HG03159 (cell line): ENCODE results near the gene CD200R1L.

Experiments used
- ATAC-seq: cut with Tn5 transposase; IDR thresholded peaks from one replicate; pipeline ENCODE4 v1.9.1; 2021; ENCODE audit warnings: mild to moderate bottlenecking, moderate library complexity; ENCODE audit not compliant: unreplicated experiment

The CD200R1L gene

GRCh38 chr3:112793326-112794081 lies 53.2 kb downstream of the CD200R1L start:
- ATAC-seq, result no peak

- ATAC-seq, result no peak
Measured at GRCh38 chr3:112791736-112792135, 54.9 kb downstream of the CD200R1L start.

- ATAC-seq, result no peak
Measured at GRCh38 chr3:112789787-112790186, 56.9 kb downstream of the CD200R1L start.

DNA sequence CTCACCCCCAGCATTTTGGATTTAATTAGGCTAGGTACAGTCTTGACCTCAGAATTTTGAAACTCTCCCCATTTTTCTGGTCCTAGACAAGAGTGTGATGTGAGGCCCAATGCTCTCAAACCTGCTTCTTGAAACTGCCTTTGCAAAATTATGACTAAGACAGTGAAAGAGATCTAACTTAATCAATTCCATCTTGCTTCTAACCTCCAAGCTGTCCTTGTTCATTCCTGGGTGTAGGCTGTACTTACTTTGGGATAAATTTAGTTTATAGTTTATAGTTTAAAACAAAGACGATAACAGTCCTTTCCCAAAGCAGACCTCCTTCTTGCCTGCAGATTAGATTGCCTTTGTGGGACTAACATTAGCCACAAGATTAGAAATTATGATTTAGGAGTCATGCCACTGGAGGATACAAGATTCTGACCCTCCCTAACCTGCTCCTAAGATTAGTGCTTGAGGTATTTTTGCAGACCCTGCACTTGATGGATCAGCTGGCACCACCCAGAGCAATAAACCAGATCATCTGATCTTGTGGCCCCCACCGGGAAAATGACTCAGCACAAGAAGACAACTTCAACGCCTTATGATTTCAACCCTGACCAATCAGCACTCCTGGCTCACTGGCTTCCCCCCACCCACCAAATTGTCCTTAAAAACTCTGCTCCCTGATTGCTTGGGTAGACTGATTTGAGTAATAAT lies 59.6 kb downstream of the CD200R1L start:
- no peak for ATAC-seq

DNA sequence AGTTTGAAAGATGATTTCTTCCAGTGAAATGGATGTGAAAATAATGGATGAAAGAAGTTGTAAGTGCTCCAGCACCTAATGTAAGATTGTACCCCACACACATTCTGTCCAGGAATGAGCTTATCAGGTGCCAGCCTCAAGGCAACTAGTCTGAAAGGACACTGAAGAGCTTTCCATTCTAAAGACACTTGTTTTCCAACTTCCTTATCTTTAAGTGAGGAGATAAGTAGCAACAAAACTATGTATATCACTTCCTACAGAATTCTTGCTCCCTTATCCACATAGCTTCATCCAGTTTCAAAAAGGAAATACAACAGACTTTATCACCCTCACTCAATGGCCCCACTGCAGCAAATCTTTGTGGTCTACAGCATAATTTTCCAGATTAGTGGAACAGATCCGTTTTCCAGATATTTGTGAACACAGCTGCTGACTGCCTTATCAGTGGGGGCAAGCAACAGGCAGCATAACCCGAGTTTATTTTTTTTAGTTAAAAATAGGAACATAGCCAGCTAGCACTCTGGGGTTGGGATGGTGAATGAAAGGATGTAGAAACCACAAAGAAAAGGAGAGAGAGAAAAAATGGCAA lies 60.6 kb downstream of the CD200R1L start:
- ATAC-seq, result no peak

DNA sequence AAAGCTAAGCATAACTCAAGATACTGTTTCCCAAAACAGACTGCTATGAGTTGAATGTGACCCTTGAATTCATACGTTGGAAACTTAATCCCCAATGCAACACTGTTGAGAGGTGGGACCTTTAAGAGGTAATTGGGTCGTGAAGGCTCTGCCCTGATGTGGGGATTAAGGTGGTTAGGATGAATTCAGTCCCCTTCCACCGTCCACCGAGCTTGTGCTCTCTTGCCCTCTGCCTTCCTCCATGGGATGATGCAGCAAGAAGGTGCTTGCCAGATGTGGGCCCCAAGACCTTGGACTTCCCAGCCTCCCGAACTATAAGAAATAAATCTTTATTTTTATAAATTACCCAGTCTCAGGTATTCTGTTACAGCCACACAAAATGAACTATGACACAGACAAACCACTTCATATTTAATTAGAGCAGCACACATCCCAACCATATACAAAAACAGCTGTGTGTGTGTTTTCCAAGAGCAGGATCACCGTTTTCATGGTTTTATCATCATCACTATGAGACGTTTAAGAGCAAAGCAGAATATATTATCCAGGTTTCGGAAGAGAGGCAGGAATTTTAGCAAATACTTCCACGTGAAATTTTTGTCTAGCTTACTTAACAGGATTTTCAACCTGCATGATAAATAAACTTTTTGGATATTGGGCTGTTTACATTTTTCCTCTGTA lies 61.2 kb downstream of the CD200R1L start:
- no peak for ATAC-seq

DNA sequence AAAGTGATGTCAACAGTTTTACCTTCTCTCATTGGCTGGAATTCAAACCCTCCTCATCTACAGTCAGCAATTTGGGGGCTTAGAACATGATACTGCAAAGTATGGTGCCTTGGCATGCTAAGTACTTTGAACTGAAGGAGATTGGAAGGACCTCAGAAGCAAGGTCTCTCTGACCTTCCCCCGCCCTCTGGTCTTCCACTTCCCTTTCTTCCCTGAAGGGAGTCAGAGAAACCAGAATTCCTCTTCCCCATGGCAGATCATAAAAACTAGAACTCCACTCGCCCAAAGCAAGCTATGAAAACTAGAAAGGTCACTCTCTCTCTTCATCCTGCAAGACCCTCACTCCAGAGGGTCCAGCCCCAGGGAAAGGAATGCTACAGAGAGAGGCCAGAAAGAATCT lies 64.2 kb downstream of the CD200R1L start:
- no peak for ATAC-seq

GRCh38 chr3:112781599-112781998 lies 65.1 kb downstream of the CD200R1L start:
- ATAC-seq, result no peak

DNA sequence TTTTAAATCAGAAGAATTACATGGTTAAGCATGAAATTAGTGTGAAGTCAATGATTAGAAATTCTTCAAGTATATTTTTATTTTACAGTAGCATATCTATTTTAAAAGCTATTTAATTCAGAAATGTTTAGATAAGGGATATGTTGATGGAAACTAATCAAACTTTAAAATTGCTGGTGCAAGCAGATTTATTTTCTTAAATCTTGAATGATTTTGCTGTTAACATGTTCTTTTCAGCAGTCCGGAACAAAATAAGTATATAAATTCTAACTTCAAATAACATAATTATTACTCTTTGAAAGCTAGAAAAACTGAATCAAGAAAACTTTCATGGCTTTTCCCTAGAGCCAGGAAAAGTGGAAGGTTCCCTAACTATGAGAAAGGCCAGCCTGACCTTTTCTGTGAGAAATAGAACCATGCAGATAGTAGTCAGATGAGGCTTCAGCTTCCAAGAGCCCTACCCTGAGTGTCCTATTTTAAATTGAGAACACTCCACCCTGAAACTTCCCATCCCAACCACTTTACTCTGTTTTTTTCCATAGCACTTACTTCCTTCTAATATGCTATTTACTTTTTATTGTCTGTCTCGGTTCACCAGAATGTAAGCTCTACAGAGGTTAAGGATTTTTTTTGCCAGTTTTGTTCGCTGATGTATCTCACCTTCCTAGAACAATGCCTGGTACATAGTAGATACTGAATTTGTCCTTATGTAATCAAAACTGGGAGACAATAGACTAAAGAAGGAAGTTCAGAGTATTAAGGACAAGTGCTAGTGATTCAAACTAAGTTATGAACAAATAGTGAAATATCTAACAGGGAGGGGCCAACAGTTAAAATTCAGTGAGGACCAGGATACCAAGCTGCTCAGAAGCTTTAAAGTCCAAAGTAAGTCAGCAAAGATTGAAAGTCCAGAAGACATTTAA lies 66.8 kb downstream of the CD200R1L start:
- ATAC-seq, result no peak

GRCh38 chr3:112779011-112779410 lies 67.7 kb downstream of the CD200R1L start:
- no peak for ATAC-seq

- no peak for ATAC-seq
Measured at GRCh38 chr3:112778353-112778948, 68.2 kb downstream of the CD200R1L start.

DNA sequence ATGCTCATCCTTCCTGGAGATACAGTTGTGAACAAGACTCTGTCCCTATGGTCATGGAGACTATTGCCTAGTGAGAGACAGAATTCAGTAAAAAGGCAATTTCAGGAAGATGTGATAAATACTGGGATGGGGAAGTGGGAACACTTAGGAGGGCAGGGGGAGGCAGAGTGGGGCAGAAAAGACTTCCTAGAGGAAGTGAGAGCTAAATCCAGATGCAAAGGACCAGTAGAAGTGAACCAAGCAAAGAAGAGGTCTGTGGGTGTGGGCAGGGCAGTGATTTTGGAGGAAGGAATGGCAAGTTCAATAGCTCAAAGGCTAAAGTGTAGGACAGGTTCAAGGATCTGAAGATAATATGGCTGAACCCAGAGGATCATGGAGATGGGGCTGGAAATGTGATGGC lies 68.9 kb downstream of the CD200R1L start:
- no peak for ATAC-seq

DNA sequence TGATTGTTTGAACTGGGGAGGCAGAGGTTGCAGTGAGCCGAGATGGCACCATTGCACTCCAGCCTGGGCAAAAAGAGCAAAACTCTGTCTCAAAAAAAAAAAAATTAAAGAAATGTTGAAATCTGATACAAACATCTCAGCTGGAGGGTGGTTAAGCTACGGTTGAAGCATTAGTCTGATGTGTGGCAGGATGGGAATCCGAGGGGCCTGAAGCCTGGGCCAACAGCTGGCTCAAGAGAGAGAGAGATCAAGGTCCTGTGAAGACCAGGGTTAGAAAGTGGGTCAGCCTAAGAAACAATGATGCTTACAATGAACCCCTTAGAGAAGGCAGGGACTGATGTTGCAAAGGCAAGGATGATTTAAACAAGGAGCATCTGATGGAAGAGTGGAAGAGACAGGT lies 69.8 kb downstream of the CD200R1L start:
- no peak for ATAC-seq

DNA sequence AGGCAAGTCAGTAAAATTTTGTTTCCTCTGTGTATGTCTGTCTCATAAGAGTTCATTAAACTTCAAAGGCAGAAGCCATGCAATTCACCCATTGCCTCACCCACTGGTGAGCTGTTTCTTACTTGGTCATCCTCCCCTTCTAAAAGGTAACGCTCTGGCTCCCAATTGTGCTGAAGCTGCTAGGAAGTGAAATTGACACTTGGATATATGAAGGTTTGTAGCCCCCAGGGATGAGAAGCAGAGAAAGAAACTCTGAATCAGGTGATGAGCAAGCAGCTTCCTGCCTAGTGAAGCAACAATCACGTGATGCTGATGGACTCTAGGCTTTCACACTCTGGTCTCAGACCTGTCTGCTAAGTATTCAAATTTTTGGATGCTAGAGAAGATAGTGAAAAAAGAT lies 70.7 kb downstream of the CD200R1L start:
- no peak for ATAC-seq

GRCh38 chr3:112775011-112775742 lies 71.5 kb downstream of the CD200R1L start:
- no peak for ATAC-seq

GRCh38 chr3:112774293-112774926 lies 72.3 kb downstream of the CD200R1L start:
- no peak for ATAC-seq

DNA sequence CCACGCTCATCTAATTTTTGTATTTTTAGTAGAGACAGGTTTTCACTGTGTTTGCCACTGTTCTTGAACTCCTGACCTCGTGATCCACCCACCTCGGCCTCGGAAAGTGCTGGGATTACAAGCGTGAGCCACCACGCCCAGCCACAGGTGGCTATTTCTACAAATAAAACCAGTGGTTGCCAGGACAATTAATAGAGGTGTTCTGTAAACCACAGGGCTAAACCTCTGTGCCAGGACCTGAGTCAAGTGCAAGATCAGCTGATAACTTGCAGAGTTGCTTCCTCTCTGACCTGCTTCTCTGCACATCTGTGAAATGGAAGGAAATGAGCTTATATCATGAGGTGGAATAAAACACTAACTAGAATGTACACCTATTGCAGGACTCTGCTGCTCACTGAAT lies 72.8 kb downstream of the CD200R1L start:
- no peak for ATAC-seq

- ATAC-seq, result no peak
Measured at GRCh38 chr3:112770951-112771350, 75.7 kb downstream of the CD200R1L start.

GRCh38 chr3:112770032-112770626 lies 76.5 kb downstream of the CD200R1L start:
- ATAC-seq, result no peak
